NB4 (cell line): Measurements from ENCODE around the gene HABP4.

Experiments used
- CTCF ChIP-seq: IDR thresholded peaks from one replicate; pipeline ENCODE4 v1.5.1; 2012; ENCODE audit warnings: low read depth, low read length
- MAX ChIP-seq: IDR thresholded peaks from 2 replicates; pipeline ENCODE4 v1.6.1; 2011; ENCODE audit warnings: low read depth, low read length
- MYC ChIP-seq: IDR thresholded peaks from 2 replicates; pipeline ENCODE4 v1.6.1; 2011; ENCODE audit warnings: low read depth, low read length
- POLR2A ChIP-seq: IDR thresholded peaks from 2 replicates; pipeline ENCODE4 v1.6.1; 2011; ENCODE audit warnings: mild to moderate bottlenecking; ENCODE audit not compliant: insufficient read length; ENCODE audit errors: extremely low read depth

- TF ChIP-seq MAX (no peak), CTCF (no peak), POLR2A (no peak), MYC (no peak)
These were observed 55.5 kb downstream of the HABP4 start for GRCh38 chr9:96505316-96505991.
